GM12878 (cell line): Measurements from ENCODE around the gene TAF3. TPM values are rescaled to one million over a fixed set of nuclear protein-coding genes. Genes with fewer than 3 reads are reported as not detected.

Experiments
- ATAC-seq: fragments of 200-7000 bp; cut with Tn5 transposase; 3 replicates; pipeline ENCODE4 v1.9.1; 2020; ENCODE audit warnings: mild to moderate bottlenecking, moderate library complexity
- BruUV-seq: library from RNA; stranded (reverse); fragments of 400-500 nt; replicated peaks from 2 replicates; lab custom pipeline; 2021; lab: Mats Ljungman, UMichigan
- CTCF ChIA-PET: fragments of 300-600 bp; sonication (Branson Sonifier 250); formaldehyde crosslinking; extraction: SDS; loops from one replicate; lab custom pipeline; 2021; ENCODE audit warnings: inconsistent platforms; lab: Yijun Ruan, JAX
- POLR2A ChIA-PET: fragments of 350-600 bp; formaldehyde crosslinking; extraction: SDS; loops from one replicate; lab custom pipeline; 2021; ENCODE audit warnings: inconsistent platforms; lab: Charles Lee
- RAD21 ChIA-PET: fragments of 300-600 bp; sonication (Branson Sonifier 250); formaldehyde crosslinking; loops from one replicate; lab custom pipeline; 2023; ENCODE audit warnings: antibody characterized with exemption; ENCODE audit not compliant: unreplicated experiment; lab: Charles Lee
- SMC1A ChIA-PET: fragments of 300-600 bp; sonication (Branson Sonifier 250); formaldehyde crosslinking; loops from one replicate; lab custom pipeline; 2023; ENCODE audit not compliant: unreplicated experiment, uncharacterized antibody; lab: Charles Lee
- DNase-seq: peaks from one replicate; pipeline ENCODE4 v3.0.0-alpha.2; 2011; ENCODE audit warnings: low read depth, low spot score
- FAIRE-seq: peaks from 3 replicates; lab custom pipeline; 2011; peaks lifted over from hg19 to GRCh38; lab: Jason Lieb, UNC
- H2AFZ ChIP-seq: 2 replicates; pipeline ENCODE4 v1.6.0; 2011; ENCODE audit warnings: low read depth, low read length, control low read depth; ENCODE audit not compliant: control insufficient read depth
- H3K27ac ChIP-seq: 2 replicates; pipeline ENCODE4 v1.5.1; 2011; ENCODE audit warnings: control low read depth; ENCODE audit not compliant: control insufficient read depth, insufficient read depth
- H3K27me3 ChIP-seq, 2 experiments: replicated peaks in 1 of 2; 2 replicates each; pipeline versions ENCODE4 v1.6.0 to v1.6.1; 2011; ENCODE audit warnings: low read length in 1 of 2; ENCODE audit not compliant: control insufficient read depth in 2 of 2, insufficient read depth in 2 of 2
- H3K36me3 ChIP-seq, 2 experiments: 2 replicates each; pipeline ENCODE4 v1.5.1; 2011; ENCODE audit warnings: low read length in 1 of 2; ENCODE audit not compliant: control insufficient read depth in 2 of 2, insufficient read depth in 2 of 2
- H3K4me1 ChIP-seq: 2 replicates; pipeline ENCODE4 v1.6.1; 2011; ENCODE audit warnings: mild to moderate bottlenecking, low read length, moderate library complexity, mixed read lengths; ENCODE audit not compliant: control insufficient read depth, insufficient read depth
- H3K4me2 ChIP-seq: 2 replicates; pipeline ENCODE4 v1.6.0; 2011; ENCODE audit warnings: control low read depth; ENCODE audit not compliant: control insufficient read depth, insufficient read depth
- H3K4me3 ChIP-seq: fragments of 200-600 bp; sonication (generic); 2 replicates; pipeline ENCODE4 v1.5.1; 2016
- H3K79me2 ChIP-seq: 2 replicates; pipeline ENCODE4 v1.6.0; 2011; ENCODE audit warnings: low read length; ENCODE audit not compliant: control insufficient read depth, insufficient read depth
- H3K9ac ChIP-seq: 2 replicates; pipeline ENCODE4 v1.8.0; 2011; ENCODE audit warnings: low read length, control low read depth, mixed read lengths; ENCODE audit not compliant: control insufficient read depth, insufficient read depth
- H3K9me3 ChIP-seq: replicated peaks from 3 replicates; pipeline ENCODE4 v1.5.1; 2011; ENCODE audit warnings: mild to moderate bottlenecking, low read length; ENCODE audit not compliant: control insufficient read depth, insufficient read depth
- H4K20me1 ChIP-seq: 2 replicates; pipeline ENCODE4 v1.6.0; 2011; ENCODE audit not compliant: control insufficient read depth, insufficient read depth
- BHLHE40 ChIP-seq, 2 experiments: fragments of 450-650 bp in 1 of 2; IDR thresholded peaks; 2 replicates each; pipeline ENCODE4 v1.6.1; 2011 to 2017; ENCODE audit warnings: low read depth in 2 of 2, borderline replicate concordance in 1 of 2, improper control_type of control experiment in 1 of 2, low read length in 1 of 2, mild to moderate bottlenecking in 1 of 2
- IKZF1 ChIP-seq: fragments of 450-650 bp; conservative IDR thresholded peaks from 2 replicates; pipeline ENCODE4 v1.6.1; 2017; ENCODE audit warnings: antibody characterized with exemption, mild to moderate bottlenecking
- IRF4 ChIP-seq: IDR thresholded peaks from 2 replicates; pipeline ENCODE4 v1.6.1; 2011; ENCODE audit warnings: low read depth, low read length
- KDM1A ChIP-seq: fragments of 200-600 bp; sonication (generic); IDR thresholded peaks from 2 replicates; pipeline ENCODE4 v1.6.1; 2016; ENCODE audit warnings: borderline replicate concordance
- MEF2A ChIP-seq: IDR thresholded peaks from 2 replicates; pipeline ENCODE4 v1.6.1; 2011; ENCODE audit warnings: low read depth, mild to moderate bottlenecking, low read length, moderate library complexity; ENCODE audit not compliant: insufficient read depth
- NFYA ChIP-seq: IDR thresholded peaks from 2 replicates; pipeline ENCODE4 v1.6.1; 2011; ENCODE audit warnings: low read depth, mild to moderate bottlenecking, low read length, improper control_type of control experiment, borderline replicate concordance
- NFYB ChIP-seq: IDR thresholded peaks from 2 replicates; pipeline ENCODE4 v1.6.1; 2011; ENCODE audit warnings: low read depth, mild to moderate bottlenecking, low read length, improper control_type of control experiment, moderate library complexity; ENCODE audit not compliant: insufficient read depth
- NR2C1 ChIP-seq: fragments of 450-650 bp; IDR thresholded peaks from 2 replicates; pipeline ENCODE4 v1.6.1; 2017; ENCODE audit warnings: antibody characterized with exemption, mild to moderate bottlenecking, moderate library complexity
- POLR2AphosphoS5 ChIP-seq: IDR thresholded peaks from 2 replicates; pipeline ENCODE4 v1.6.1; 2011; ENCODE audit warnings: mild to moderate bottlenecking, low read length, inconsistent platforms
- RAD21 ChIP-seq: IDR thresholded peaks from 2 replicates; pipeline ENCODE4 v1.6.1; 2011; ENCODE audit warnings: mild to moderate bottlenecking, low read depth, low read length, moderate library complexity; ENCODE audit not compliant: insufficient read depth
- SMARCA5 ChIP-seq: fragments of 450-650 bp; IDR thresholded peaks from 2 replicates; pipeline ENCODE4 v1.6.1; 2017; ENCODE audit warnings: mild to moderate bottlenecking
- SREBF2 ChIP-seq: IDR thresholded peaks from 2 replicates; pipeline ENCODE4 v1.6.1; 2012; ENCODE audit warnings: mild to moderate bottlenecking, low read length
- STAT3 ChIP-seq: IDR thresholded peaks from 2 replicates; pipeline ENCODE4 v1.6.1; 2011; ENCODE audit warnings: low read depth, low read length, improper control_type of control experiment
- ZSCAN29 ChIP-seq: fragments of 450-650 bp; IDR thresholded peaks from 2 replicates; pipeline ENCODE4 v1.6.1; 2017; ENCODE audit warnings: mild to moderate bottlenecking, moderate library complexity
- WGBS: methylation state at CpG from one replicate; pipeline ENCODE4 v1.1.6; 2016; ENCODE audit warnings: low lambda C conversion rate; ENCODE audit not compliant: insufficient replicate concordance, insufficient coverage; ENCODE audit errors: missing lambda C conversion rate; 5-methylcytosine and 5-hydroxymethylcytosine counted together
- in situ Hi-C: fragments of 300-500 bp; cut with MboI; formaldehyde crosslinking; loops from 9 replicates; pipeline ENCODE4 v1.14.3; 2018; ENCODE audit warnings: mixed read lengths
- intact Hi-C: fragments of 100-400 bp; cut with micrococcal nuclease; formaldehyde crosslinking; loops from one replicate; pipeline ENCODE4 v1.14.2; 2022; ENCODE audit not compliant: unreplicated experiment
- polyA plus RNA-seq, 11 experiments: library from polyadenylated mRNA; depleted of rRNA in 4 of 11; unstranded in 6 of 11; stranded (reverse) in 5 of 11; fragments of >200 nt; fragmentation: Nextera tagmentation in 4 of 11; fragmentation: Illumina TruSeq in 1 of 11; extraction: Ambion mirVana in 4 of 11; extraction: Trizol in 1 of 11; gene quantifications; 1 replicate in 1 of 11; 2 replicates in 10 of 11; pipeline versions ENCODE4 v1.2.1 to v1.2.3, GENCODE V29; 2011 to 2016; ENCODE audit warnings: inconsistent platforms in 2 of 11, missing spikeins in 2 of 11, low read depth in 1 of 11
- total RNA-seq, 4 experiments: library from RNA; depleted of rRNA in 3 of 4; stranded (reverse); fragments of >200 nt in 3 of 4; fragmentation: Illumina TruSeq in 1 of 4; extraction: Trizol in 1 of 4; gene quantifications; 2 replicates each; pipeline versions ENCODE4 v1.2.1 to v1.2.3, GENCODE V29; 2013 to 2021
- TF ChIP-seq, protein P1 (sequence below): IDR thresholded peaks from 2 replicates; pipeline ENCODE4 v1.6.1; 2011; ENCODE audit warnings: low read depth, low read length, improper control_type of control experiment, borderline replicate concordance
- TF ChIP-seq, protein P2 (sequence below): fragments of 450-650 bp; formaldehyde crosslinking; IDR thresholded peaks from 2 replicates; pipeline ENCODE4 v1.4.0; 2020; ENCODE audit warnings: mild to moderate bottlenecking, moderate library complexity

The TAF3 gene
- total and polyA plus RNA-seq, 10 of the 15 experiments (the other 5 are each of a cell fraction or from before 2014, with no cell fraction given) = 2.0 to 10.1 (median 3.7) TPM

- no peak for TF ChIP-seq NFYB
- no peak for TF ChIP-seq IRF4
- no peak for TF ChIP-seq SREBF2
- TF ChIP-seq BHLHE40 (IDR thresholded peaks at IDR 0.05; ENCODE audit: borderline replicate concordance in 1 of 2, low read depth in 2 of 2, low read length in 1 of 2) = no peak
- no peak for TF ChIP-seq ZSCAN29
- TF ChIP-seq NR2C1 = no peak
- TF ChIP-seq NFYA = no peak
- no peak for TF ChIP-seq MEF2A
- no peak for TF ChIP-seq STAT3
- no peak for TF ChIP-seq KDM1A
- TF ChIP-seq IKZF1 = no peak
- TF ChIP-seq, protein P1, sequence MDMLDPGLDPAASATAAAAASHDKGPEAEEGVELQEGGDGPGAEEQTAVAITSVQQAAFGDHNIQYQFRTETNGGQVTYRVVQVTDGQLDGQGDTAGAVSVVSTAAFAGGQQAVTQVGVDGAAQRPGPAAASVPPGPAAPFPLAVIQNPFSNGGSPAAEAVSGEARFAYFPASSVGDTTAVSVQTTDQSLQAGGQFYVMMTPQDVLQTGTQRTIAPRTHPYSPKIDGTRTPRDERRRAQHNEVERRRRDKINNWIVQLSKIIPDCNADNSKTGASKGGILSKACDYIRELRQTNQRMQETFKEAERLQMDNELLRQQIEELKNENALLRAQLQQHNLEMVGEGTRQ = no peak
- TF ChIP-seq, protein P2, sequence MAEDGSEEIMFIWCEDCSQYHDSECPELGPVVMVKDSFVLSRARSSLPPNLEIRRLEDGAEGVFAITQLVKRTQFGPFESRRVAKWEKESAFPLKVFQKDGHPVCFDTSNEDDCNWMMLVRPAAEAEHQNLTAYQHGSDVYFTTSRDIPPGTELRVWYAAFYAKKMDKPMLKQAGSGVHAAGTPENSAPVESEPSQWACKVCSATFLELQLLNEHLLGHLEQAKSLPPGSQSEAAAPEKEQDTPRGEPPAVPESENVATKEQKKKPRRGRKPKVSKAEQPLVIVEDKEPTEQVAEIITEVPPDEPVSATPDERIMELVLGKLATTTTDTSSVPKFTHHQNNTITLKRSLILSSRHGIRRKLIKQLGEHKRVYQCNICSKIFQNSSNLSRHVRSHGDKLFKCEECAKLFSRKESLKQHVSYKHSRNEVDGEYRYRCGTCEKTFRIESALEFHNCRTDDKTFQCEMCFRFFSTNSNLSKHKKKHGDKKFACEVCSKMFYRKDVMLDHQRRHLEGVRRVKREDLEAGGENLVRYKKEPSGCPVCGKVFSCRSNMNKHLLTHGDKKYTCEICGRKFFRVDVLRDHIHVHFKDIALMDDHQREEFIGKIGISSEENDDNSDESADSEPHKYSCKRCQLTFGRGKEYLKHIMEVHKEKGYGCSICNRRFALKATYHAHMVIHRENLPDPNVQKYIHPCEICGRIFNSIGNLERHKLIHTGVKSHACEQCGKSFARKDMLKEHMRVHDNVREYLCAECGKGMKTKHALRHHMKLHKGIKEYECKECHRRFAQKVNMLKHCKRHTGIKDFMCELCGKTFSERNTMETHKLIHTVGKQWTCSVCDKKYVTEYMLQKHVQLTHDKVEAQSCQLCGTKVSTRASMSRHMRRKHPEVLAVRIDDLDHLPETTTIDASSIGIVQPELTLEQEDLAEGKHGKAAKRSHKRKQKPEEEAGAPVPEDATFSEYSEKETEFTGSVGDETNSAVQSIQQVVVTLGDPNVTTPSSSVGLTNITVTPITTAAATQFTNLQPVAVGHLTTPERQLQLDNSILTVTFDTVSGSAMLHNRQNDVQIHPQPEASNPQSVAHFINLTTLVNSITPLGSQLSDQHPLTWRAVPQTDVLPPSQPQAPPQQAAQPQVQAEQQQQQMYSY = no peak
- no peak for TF ChIP-seq SMARCA5
- no peak for TF ChIP-seq POLR2AphosphoS5
- TF ChIP-seq RAD21 = no peak
- TF ChIP-seq, all 136 proteins: peak for 0
- CTCF ChIA-PET = no interaction called here
Measured at GRCh38 chr10:7941576-7941975, 123.3 kb downstream of the TAF3 start.

More at GRCh38 chr10:7941576-7941975, 123.3 kb downstream of the TAF3 start:
- H3K27me3 ChIP-seq = no peaks in the 10 kb centered on the region
- intact Hi-C loops = no loop called here
- H3K4me3 ChIP-seq = no peak overlapping the region
- SMC1A ChIA-PET = no interaction called here
- in situ Hi-C loops = no loop called here
- RAD21 ChIA-PET = no interaction called here
- FAIRE-seq = no peak
- no peaks in the 10 kb centered on the region for H4K20me1 ChIP-seq
- 84% methylated on average over 6 of the region's 6 CpGs for WGBS
- H3K27ac ChIP-seq = no peak overlapping the region
- no peak for ATAC-seq
- no peak overlapping the region for H2AFZ ChIP-seq
- H3K79me2 ChIP-seq = no peaks in the 10 kb centered on the region
- BruUV-seq = no TSS peak
- H3K4me1 ChIP-seq = no peaks in the 10 kb centered on the region
- POLR2A ChIA-PET = interaction anchor here (0.9 kb wide), 1 partner anchor 13 kb away, joined by 3 read pairs; no protein-coding TSS in a partner anchor
- DNase-seq = no peak
- H3K4me2 ChIP-seq = no peak overlapping the region
- no peak overlapping the region for H3K9ac ChIP-seq
- H3K9me3 ChIP-seq = no peaks in the 10 kb centered on the region; the same call in 2 of the 3 replicates
- H3K36me3 ChIP-seq = no peaks in the 10 kb centered on the region
